Heart right ventricle (tissue), 16 donors: ENCODE measurements around the gene RNF34. TPM values are rescaled to one million over a fixed set of nuclear protein-coding genes. Genes with fewer than 3 reads are reported as not detected.
"Not testable (repeated sequence)": the region's sequence is repeated elsewhere in the genome, so short reads cannot be mapped to it uniquely, and the experiment has no call there.

Experiments used
- ATAC-seq, 8 donors: fragments of 200-7000 bp; cut with Tn5 transposase; one replicate each; pipeline ENCODE4 v1.9.1; 2020; ENCODE audit warnings: mild to moderate bottlenecking in 8 of 8, moderate library complexity in 8 of 8, moderate number of reproducible peaks in 1 of 8
- DNase-seq, 2 donors: peaks; one replicate each; pipeline ENCODE4 v3.0.0-alpha.2; 2020
- H3K27ac ChIP-seq, 10 donors: fragments of 200-600 bp; sonication (generic) in 2 of 10; one replicate each; pipeline versions ENCODE4 v1.5.0 to v1.8.0; 2020 to 2022; ENCODE audit warnings: mild to moderate bottlenecking in 3 of 10
- H3K27me3 ChIP-seq, 7 donors: fragments of 200-600 bp; one replicate each; pipeline ENCODE4 v1.8.0; 2021 to 2022; ENCODE audit warnings: mild to moderate bottlenecking in 2 of 7
- H3K36me3 ChIP-seq, 9 donors: fragments of 200-600 bp; sonication (generic) in 1 of 9; one replicate each; pipeline versions ENCODE4 v1.5.0 to v1.8.0; 2020 to 2022; ENCODE audit warnings: mild to moderate bottlenecking in 2 of 9
- H3K4me1 ChIP-seq, 9 donors: fragments of 200-600 bp; sonication (generic) in 1 of 9; one replicate each; pipeline versions ENCODE4 v1.5.0 to v1.8.0; 2020 to 2022; ENCODE audit warnings: mild to moderate bottlenecking in 4 of 9
- H3K4me3 ChIP-seq, 10 donors: fragments of 200-600 bp; sonication (generic) in 2 of 10; one replicate each; pipeline versions ENCODE4 v1.5.0 to v1.8.0; 2020 to 2022; ENCODE audit warnings: mild to moderate bottlenecking in 7 of 10, moderate library complexity in 2 of 10
- H3K9me3 ChIP-seq, 11 donors: fragments of 200-600 bp in 10 of 11; sonication (generic) in 2 of 11; one replicate each; pipeline versions ENCODE4 v1.5.0 to v1.8.0; 2013 to 2022; ENCODE audit warnings: mild to moderate bottlenecking in 2 of 11, control low read depth in 1 of 11, moderate library complexity in 1 of 11
- WGBS, 2 donors: extraction: QIAGEN DNeasy Blood & Tissue Kit; methylation state at CpG; one replicate each; pipeline ENCODE4 v1.1.7; 2013; ENCODE audit warnings: inconsistent platforms in 1 of 2; 5-methylcytosine and 5-hydroxymethylcytosine counted together
- intact Hi-C, 10 donors: fragments of 100-400 bp; cut with DNase I; formaldehyde crosslinking; loops; one replicate each; pipeline versions ENCODE4 v1.11.1 to v1.14.2; 2022
- polyA plus RNA-seq, 2 donors: library from polyadenylated mRNA; stranded (reverse); fragments of 200-250 nt; gene quantifications; one replicate each; pipeline ENCODE4 v1.2.3, GENCODE V29; 2013
- total RNA-seq, 10 donors: library from RNA; stranded (reverse); fragmentation: NEBNext Ultra II Directional in 3 of 10; extraction: Animal tissue kit (Norgen Biotek cat#: 25700) in 3 of 10; gene quantifications; one replicate each; pipeline versions ENCODE4 v1.2.1 to v1.2.4, GENCODE V29; 2021 to 2023
- TF ChIP-seq, protein P1 (sequence below), 9 donors: fragments of 200-600 bp; sonication (generic) in 2 of 9; IDR thresholded peaks; one replicate each; pipeline versions ENCODE4 v1.5.0 to v1.8.0; 2021 to 2022; ENCODE audit warnings: antibody characterized with exemption in 9 of 9, mild to moderate bottlenecking in 5 of 9, moderate library complexity in 1 of 9
- donor health status: Arrhythmogenic right ventricular cardiomyopathy.
- donor health status: ischemic (EF 13 %, LVEDD 7.1; RV severe dilation, severe dysfunction).
- donor health status: healthy with polysubstance abuse.
- donor health status: DM: no; HTN: yes; CAD: no.
- donor health status: DM: no; HTN: no; CAD: no.
- donor health status: ischemic (EF 25% LVEDD 6.9; RV normal size, moderate dysfunction).
- donor health status: ischemic (EF 25% LVEDD 5.7; RV mildly dilated, moderate dysfunction).
- donor health status: healthy.
- donor health status: DM: yes; HTN: yes; CAD: no.
- donor health status: Ischemic cardiomyopathy.
- donor health status: ischemic (EF 35%, LVEDD 5.7; RV mildly dilated, moderate dysfunction).
- donor health status: nonischemic (EF 11% LVEDD 7.7; RV severe dilation, severe dysfunction).
- donor health status: DM: yes; HTN: yes; CAD: no.
- donor health status: PGD.
- donor health status: ischemic (EF 29% LVEDD 5.4; RV normal size, mild dysfunction).
- donor health status: nonischemic (EF 23%, LVEDD 6.1; RV moderate dilation, normal function).

The RNF34 gene
- total and polyA plus RNA-seq, 12 donors, result 18.9 to 37.9 (median 23.9) TPM

- 88 to 89% methylated on average over 10 of the region's 10 CpGs for WGBS, 2 donors
- no peaks in the 10 kb centered on the region for H3K9me3 ChIP-seq
- H3K4me1 ChIP-seq, result no peaks in the 10 kb centered on the region
- no peak for ATAC-seq
- TF ChIP-seq, protein P1, sequence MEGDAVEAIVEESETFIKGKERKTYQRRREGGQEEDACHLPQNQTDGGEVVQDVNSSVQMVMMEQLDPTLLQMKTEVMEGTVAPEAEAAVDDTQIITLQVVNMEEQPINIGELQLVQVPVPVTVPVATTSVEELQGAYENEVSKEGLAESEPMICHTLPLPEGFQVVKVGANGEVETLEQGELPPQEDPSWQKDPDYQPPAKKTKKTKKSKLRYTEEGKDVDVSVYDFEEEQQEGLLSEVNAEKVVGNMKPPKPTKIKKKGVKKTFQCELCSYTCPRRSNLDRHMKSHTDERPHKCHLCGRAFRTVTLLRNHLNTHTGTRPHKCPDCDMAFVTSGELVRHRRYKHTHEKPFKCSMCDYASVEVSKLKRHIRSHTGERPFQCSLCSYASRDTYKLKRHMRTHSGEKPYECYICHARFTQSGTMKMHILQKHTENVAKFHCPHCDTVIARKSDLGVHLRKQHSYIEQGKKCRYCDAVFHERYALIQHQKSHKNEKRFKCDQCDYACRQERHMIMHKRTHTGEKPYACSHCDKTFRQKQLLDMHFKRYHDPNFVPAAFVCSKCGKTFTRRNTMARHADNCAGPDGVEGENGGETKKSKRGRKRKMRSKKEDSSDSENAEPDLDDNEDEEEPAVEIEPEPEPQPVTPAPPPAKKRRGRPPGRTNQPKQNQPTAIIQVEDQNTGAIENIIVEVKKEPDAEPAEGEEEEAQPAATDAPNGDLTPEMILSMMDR (IDR thresholded peaks at IDR 0.05), result no peak
- no peak for DNase-seq
- intact Hi-C loops, result no loop called here
- H3K4me3 ChIP-seq, result no peak overlapping the region
- no peaks in the 10 kb centered on the region for H3K36me3 ChIP-seq
- H3K27me3 ChIP-seq, result peaks cover 0 to 3% (median 0%) of the 10 kb centered on the region in 7 donors
- no peak overlapping the region for H3K27ac ChIP-seq
These were observed 20.0 kb upstream of the RNF34 start for GRCh38 chr12:121379945-121380344.

- Histone ChIP-seq H3K27ac (no peak overlapping the region), H3K27me3 (peaks cover 0 to 3% (median 0%) of the 10 kb centered on the region in 7 donors), H3K4me3 (no peak overlapping the region), H3K9me3 (no peaks in the 10 kb centered on the region), H3K4me1 (no peaks in the 10 kb centered on the region), H3K36me3 (no peaks in the 10 kb centered on the region)
- 94 to 95% methylated on average over 9 of the region's 9 CpGs for WGBS, 2 donors
- intact Hi-C loops, result no loop called here
- ATAC-seq, result no peak
- DNase-seq, result no peak
- TF ChIP-seq, protein P1 (IDR thresholded peaks at IDR 0.05), result no peak
These were observed 16.3 kb upstream of the RNF34 start for GRCh38 chr12:121383601-121384021.

- intact Hi-C loops, H3K4me1 ChIP-seq, DNase-seq, H3K9me3 ChIP-seq, H3K27me3 ChIP-seq, H3K36me3 ChIP-seq, ATAC-seq, H3K27ac ChIP-seq, H3K4me3 ChIP-seq: not testable (repeated sequence)
- whole genome bisulfite sequencing, 2 donors, result 75 to 78% methylated on average over 6 of the region's 6 CpGs
These were observed 15.0 kb upstream of the RNF34 start for GRCh38 chr12:121384891-121385290.

GRCh38 chr12:121388421-121388981 is 11.4 kb upstream of the RNF34 start:
- Histone ChIP-seq H3K4me1 (peaks cover 0 to 10% (median 0%) of the 10 kb centered on the region in 9 donors), H3K9me3 (no peaks in the 10 kb centered on the region), H3K4me3 (no peak overlapping the region), H3K27ac (no peak overlapping the region), H3K36me3 (no peaks in the 10 kb centered on the region), H3K27me3 (no peaks in the 10 kb centered on the region)
- WGBS, 2 donors, result 61% methylated on average over 5 of the region's 5 CpGs
- DNase-seq, result no peak
- intact Hi-C loops, result no loop called here
- TF ChIP-seq, protein P1 (IDR thresholded peaks at IDR 0.05), result no peak
- ATAC-seq, result no peak

- Histone ChIP-seq H3K4me1 (peaks cover 0 to 10% (median 0%) of the 10 kb centered on the region in 9 donors), H3K9me3 (no peaks in the 10 kb centered on the region), H3K27ac (no peak overlapping the region), H3K4me3 (no peak overlapping the region), H3K36me3 (no peaks in the 10 kb centered on the region), H3K27me3 (no peaks in the 10 kb centered on the region)
- ATAC-seq (no peak), DNase-seq (no peak)
- TF ChIP-seq, protein P1 (IDR thresholded peaks at IDR 0.05), result no peak
- intact Hi-C loops, result no loop called here
- 90 to 98% methylated on average over 2 of the region's 2 CpGs for WGBS, 2 donors
These were observed 9.1 kb upstream of the RNF34 start for GRCh38 chr12:121390856-121391255.
